ENCODE measurements around the gene KCNMA1. TPM values are rescaled to one million over a fixed set of nuclear protein-coding genes. Genes with fewer than 3 reads are reported as not detected.
A peak's percentile ranks its signal among the peaks of the same experiment; 100 is the strongest.

The KCNMA1 gene
- total RNA-seq, 3 donors from 2014 or later = 45.4 to 312 (median 62.4) TPM

DNA sequence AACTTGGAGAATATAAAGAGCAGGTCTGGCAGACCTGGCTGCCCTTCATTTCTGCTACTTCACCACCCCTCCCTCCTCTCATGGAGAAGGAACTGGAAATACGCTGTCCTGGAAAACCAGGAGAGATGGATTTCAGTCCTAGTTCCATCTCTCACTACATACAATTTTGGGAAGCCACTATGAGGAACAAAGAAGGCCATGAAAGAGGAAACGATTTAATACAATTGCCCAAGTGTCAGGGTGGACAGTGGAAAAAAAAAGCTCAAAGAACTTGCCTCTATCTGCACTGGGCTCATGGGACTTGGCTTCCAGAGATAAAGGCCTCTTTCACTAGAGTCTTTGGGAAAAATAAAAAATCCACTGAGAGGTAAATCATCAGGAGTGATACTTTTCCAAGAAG lies 561.7 kb downstream of the KCNMA1 start:
- Histone ChIP-seq H3K36me3 (ENCODE audit: low read depth) (no peaks in the 10 kb centered on the region), H3K4me3 (no peak overlapping the region), H3K9me3 (no peaks in the 10 kb centered on the region), H3K4me1 (ENCODE audit: low read depth) (no peaks in the 10 kb centered on the region)
- ATAC-seq = no peak
- no peak for DNase-seq
- intact Hi-C loops (cut with DNase I, micrococcal nuclease) = no loop called here
- TF ChIP-seq, protein P1, sequence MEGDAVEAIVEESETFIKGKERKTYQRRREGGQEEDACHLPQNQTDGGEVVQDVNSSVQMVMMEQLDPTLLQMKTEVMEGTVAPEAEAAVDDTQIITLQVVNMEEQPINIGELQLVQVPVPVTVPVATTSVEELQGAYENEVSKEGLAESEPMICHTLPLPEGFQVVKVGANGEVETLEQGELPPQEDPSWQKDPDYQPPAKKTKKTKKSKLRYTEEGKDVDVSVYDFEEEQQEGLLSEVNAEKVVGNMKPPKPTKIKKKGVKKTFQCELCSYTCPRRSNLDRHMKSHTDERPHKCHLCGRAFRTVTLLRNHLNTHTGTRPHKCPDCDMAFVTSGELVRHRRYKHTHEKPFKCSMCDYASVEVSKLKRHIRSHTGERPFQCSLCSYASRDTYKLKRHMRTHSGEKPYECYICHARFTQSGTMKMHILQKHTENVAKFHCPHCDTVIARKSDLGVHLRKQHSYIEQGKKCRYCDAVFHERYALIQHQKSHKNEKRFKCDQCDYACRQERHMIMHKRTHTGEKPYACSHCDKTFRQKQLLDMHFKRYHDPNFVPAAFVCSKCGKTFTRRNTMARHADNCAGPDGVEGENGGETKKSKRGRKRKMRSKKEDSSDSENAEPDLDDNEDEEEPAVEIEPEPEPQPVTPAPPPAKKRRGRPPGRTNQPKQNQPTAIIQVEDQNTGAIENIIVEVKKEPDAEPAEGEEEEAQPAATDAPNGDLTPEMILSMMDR (IDR thresholded peaks at IDR 0.05) = no peak

DNA sequence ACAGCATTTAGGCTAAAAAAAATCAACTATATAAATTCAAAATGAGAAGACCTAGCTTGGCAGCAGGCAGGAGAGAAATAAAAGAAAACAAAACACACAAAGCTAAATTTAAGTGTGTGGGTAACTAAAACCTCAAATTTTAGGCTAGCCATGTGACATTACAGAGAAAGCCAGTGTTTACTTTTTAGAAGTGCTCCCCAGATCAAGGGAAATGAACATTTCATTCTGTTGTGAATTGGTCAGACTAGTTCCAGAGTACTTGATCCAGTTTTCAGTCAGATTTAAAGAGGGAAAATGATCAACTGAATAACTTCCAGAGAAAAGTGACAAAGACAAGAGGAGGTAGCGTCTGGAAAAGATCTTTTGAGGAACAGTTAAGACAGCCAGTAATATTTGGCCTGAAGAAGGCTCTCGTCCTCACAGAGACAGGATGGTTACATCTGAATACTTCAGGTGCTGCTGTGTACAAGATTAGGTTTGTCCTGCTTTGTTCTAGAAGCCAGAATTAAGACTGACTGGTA lies 563.4 kb downstream of the KCNMA1 start:
- TF ChIP-seq, protein P1 (IDR thresholded peaks at IDR 0.05) = no peak
- H3K9me3 ChIP-seq = no peaks in the 10 kb centered on the region
- intact Hi-C loops (cut with DNase I, micrococcal nuclease) = no loop called here
- no peak overlapping the region for H3K4me3 ChIP-seq
- DNase-seq (no peak), ATAC-seq (no peak)
- no peaks in the 10 kb centered on the region for H3K4me1 ChIP-seq (ENCODE audit: low read depth)
- H3K36me3 ChIP-seq (ENCODE audit: low read depth) = no peaks in the 10 kb centered on the region

DNA sequence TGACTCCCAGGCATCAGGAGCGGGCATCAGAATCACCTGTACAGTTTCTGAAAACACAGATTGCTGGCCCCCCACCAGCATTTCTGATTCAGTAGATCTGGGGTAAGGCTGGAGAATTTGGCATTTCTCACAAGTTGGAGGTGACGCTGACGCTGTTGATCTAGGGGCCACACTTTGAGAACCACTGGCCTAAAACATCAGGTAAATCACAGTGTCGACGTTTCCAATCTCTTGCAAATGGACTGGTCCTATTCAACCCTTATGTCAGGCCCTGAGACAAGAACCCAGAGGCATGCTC lies 564.0 kb downstream of the KCNMA1 start:
- Histone ChIP-seq H3K36me3 (ENCODE audit: low read depth) (no peaks in the 10 kb centered on the region), H3K4me3 (no peak overlapping the region), H3K4me1 (ENCODE audit: low read depth) (no peaks in the 10 kb centered on the region), H3K9me3 (no peaks in the 10 kb centered on the region)
- intact Hi-C loops (cut with DNase I, micrococcal nuclease) = no loop called here
- TF ChIP-seq, protein P1 (IDR thresholded peaks at IDR 0.05) = no peak
- no peak for ATAC-seq
- DNase-seq = no peak

DNA sequence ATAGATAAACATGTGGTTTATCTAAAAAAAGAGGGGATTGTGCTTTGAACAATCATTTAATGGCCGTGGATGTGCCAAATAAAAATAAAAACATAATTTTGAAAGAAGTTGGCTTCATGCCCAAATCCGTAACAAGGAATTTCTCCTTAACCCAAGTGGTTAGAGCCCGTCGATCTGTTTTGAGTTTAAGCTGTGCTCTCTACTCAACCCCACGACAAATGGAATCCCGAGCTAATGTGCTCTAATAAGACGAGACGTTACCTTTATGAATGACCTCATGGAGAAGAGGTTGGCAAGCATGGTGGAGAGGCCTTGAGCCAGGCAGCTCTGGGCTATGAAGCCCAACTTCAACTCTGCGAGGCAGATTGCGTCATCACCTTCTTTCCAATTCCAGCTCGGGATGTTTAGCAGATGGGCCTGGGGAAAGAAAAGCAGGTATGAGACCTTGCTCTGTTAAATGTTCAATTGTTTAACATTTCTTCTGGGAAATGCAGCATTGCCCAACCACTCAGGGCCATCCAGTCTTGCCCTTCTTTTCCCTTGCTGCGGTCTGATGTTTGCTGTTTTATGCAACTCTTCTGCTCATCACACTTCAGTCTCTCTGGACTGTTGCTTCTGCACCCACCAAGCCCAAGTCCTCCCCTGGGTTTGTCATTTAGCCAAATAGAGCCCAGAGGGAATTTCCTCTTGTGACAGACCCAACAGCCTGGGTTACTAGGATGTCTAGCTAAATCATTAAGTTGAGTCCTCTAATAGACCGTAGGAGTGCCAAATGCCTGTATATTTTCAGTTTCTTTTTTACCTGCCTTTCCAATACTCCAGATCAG lies 564.6 kb downstream of the KCNMA1 start:
- TF ChIP-seq, protein P1 (IDR thresholded peaks at IDR 0.05) = no peak
- H3K4me1 ChIP-seq (ENCODE audit: low read depth) = no peaks in the 10 kb centered on the region
- no peaks in the 10 kb centered on the region for H3K9me3 ChIP-seq
- ATAC-seq (no peak), DNase-seq (peak in 1 of 3 donors; percentile 6)
- intact Hi-C loops (cut with DNase I, micrococcal nuclease) = no loop called here
- H3K4me3 ChIP-seq = no peak overlapping the region
- H3K36me3 ChIP-seq (ENCODE audit: low read depth) = no peaks in the 10 kb centered on the region

DNA sequence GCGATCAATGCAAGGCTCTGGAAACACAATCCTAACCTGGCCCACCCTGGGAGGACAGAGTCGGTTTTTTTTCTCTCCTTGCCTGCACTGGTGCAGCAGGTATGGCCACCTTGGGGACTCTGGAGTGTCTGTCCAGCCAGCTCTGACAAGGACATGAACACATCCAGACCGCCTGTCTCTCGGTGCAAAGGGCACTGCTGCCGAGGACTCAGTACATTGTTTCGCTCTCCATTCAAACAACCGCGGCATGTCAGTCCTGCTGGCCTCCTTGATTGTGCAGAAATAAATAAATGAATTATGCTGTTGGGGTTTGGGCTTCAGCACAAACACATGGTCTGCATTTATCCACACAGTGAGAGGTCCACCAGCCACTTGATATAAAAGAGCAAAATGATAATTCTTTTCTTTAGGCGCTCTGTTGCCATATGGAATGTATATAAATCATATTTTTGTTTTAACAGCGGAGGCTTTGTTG lies 565.2 kb downstream of the KCNMA1 start:
- ATAC-seq (no peak), DNase-seq (no peak)
- Histone ChIP-seq H3K4me3 (no peak overlapping the region), H3K9me3 (no peaks in the 10 kb centered on the region), H3K4me1 (ENCODE audit: low read depth) (no peaks in the 10 kb centered on the region), H3K36me3 (ENCODE audit: low read depth) (no peaks in the 10 kb centered on the region)
- TF ChIP-seq, protein P1 (IDR thresholded peaks at IDR 0.05) = no peak
- intact Hi-C loops (cut with DNase I, micrococcal nuclease) = no loop called here
